OCI-LY7 (cell line): ENCODE data around the gene KLHL20.

Source experiments
- CTCF ChIP-seq: fragments of 200-600 bp; sonication (generic); conservative IDR thresholded peaks from 2 replicates; pipeline ENCODE4 v1.5.1; 2014; ENCODE audit warnings: mild to moderate bottlenecking, antibody characterized with exemption, low read length, moderate library complexity, mixed read lengths
- EZH2phosphoT487 ChIP-seq: fragments of 200-600 bp; sonication (generic); IDR thresholded peaks from 2 replicates; pipeline ENCODE4 v1.6.1; 2018; ENCODE audit warnings: low read depth, borderline replicate concordance, mild to moderate bottlenecking, mixed run types, antibody characterized with exemption, low read length, moderate library complexity, mixed read lengths

GRCh38 chr1:173832748-173833147, 118.0 kb downstream of the KLHL20 start:
- TF ChIP-seq EZH2phosphoT487, result no peak
- no peak for TF ChIP-seq CTCF
